ENCODE measurements around the gene NEDD4L.

The NEDD4L gene

DNA sequence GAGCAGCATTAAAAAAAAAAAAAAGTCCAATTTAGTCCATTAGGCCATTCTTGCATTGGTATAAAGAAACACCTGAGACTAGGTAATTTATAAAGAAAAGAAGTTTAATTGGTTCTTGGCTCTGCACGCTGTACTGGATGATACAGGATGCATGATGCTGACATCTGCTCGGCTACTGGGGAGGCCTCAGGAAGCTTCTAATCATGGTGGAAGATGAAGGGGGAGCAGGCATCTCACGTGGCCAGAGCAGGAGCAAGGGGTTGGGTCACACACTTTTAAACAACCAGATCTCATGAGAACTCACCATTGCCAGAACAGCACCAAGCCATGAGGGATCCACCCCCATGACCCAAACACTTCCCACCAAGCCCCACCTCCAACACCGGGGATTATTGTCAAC lies 100.1 kb downstream of the NEDD4L start:
- no peak overlapping the region for H2AFZ ChIP-seq (ENCODE audit: low read depth, low read length, severe bottlenecking)
- H3K4me2 ChIP-seq (ENCODE audit: low read depth, low read length, poor library complexity, severe bottlenecking), result no peak overlapping the region
- no peaks in the 10 kb centered on the region for H3K27me3 ChIP-seq (ENCODE audit: low read length)
- no peaks in the 10 kb centered on the region for H3K9me3 ChIP-seq (ENCODE audit: insufficient read depth, low read length)
- H3K79me2 ChIP-seq (ENCODE audit: insufficient read depth, low read length), result no peaks in the 10 kb centered on the region
- TF ChIP-seq, protein P1, sequence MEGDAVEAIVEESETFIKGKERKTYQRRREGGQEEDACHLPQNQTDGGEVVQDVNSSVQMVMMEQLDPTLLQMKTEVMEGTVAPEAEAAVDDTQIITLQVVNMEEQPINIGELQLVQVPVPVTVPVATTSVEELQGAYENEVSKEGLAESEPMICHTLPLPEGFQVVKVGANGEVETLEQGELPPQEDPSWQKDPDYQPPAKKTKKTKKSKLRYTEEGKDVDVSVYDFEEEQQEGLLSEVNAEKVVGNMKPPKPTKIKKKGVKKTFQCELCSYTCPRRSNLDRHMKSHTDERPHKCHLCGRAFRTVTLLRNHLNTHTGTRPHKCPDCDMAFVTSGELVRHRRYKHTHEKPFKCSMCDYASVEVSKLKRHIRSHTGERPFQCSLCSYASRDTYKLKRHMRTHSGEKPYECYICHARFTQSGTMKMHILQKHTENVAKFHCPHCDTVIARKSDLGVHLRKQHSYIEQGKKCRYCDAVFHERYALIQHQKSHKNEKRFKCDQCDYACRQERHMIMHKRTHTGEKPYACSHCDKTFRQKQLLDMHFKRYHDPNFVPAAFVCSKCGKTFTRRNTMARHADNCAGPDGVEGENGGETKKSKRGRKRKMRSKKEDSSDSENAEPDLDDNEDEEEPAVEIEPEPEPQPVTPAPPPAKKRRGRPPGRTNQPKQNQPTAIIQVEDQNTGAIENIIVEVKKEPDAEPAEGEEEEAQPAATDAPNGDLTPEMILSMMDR (IDR thresholded peaks at IDR 0.05; ENCODE audit: insufficient read depth, low read length, poor library complexity, severe bottlenecking), result no peak
- no peak for TF ChIP-seq EZH2phosphoT487 (conservative IDR thresholded peaks at IDR 0.05; ENCODE audit: low read length)
- no peak overlapping the region for H3K4me3 ChIP-seq (ENCODE audit: insufficient read depth, low read length, poor library complexity, severe bottlenecking)
- no peaks in the 10 kb centered on the region for H3F3A ChIP-seq (ENCODE audit: insufficient read depth)
- H3K9ac ChIP-seq (ENCODE audit: low read length), result no peak overlapping the region
- peaks cover 4% of the 10 kb centered on the region; the same call in 1 of the 2 replicates for H4K20me1 ChIP-seq (ENCODE audit: low read depth, low read length)
- no peak overlapping the region for H3K27ac ChIP-seq (ENCODE audit: low read depth, low read length)
- H3K36me3 ChIP-seq (ENCODE audit: low read length), result no peaks in the 10 kb centered on the region
- H3K9me2 ChIP-seq (replicated peaks; ENCODE audit: insufficient read depth, low read length), result no peaks in the 10 kb centered on the region

DNA sequence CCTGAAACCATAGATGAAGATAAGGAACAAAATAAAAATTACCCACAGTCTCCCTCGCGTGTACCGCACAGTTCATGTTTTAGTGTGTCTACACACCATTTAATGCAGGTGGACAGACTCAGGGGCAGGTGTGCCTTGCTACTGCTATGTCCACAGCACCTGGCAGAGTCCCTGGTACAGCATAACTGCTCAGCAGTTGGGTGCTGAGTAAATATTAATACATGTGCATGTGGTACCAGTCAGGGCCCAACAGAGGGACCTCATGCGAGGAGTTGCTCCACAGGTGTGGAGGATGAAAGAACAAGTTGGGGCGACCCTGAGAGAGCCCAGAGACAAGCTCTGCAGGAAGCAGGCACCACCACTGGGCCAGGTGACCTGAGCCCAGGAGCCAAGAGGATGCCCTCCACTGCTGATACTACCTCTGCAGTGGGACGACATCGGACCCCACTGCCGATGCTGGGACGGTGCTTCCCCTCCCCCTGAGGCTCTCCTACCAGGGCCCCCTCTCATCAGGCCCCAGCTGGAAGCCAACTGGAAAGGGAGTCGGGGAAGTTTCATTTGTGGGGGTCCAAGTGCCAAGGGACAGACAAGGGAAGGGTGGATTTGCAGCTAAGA lies 100.8 kb downstream of the NEDD4L start:
- Histone ChIP-seq H3K9me2 (replicated peaks; ENCODE audit: insufficient read depth, low read length) (no peaks in the 10 kb centered on the region), H3K79me2 (ENCODE audit: insufficient read depth, low read length) (no peaks in the 10 kb centered on the region), H3K27me3 (ENCODE audit: low read length) (no peaks in the 10 kb centered on the region), H3K27ac (ENCODE audit: low read depth, low read length) (no peak overlapping the region), H3K9ac (ENCODE audit: low read length) (no peak overlapping the region), H3K9me3 (ENCODE audit: insufficient read depth, low read length) (no peaks in the 10 kb centered on the region), H4K20me1 (ENCODE audit: low read depth, low read length) (peaks cover 1% of the 10 kb centered on the region; the same call in 1 of the 2 replicates), H3F3A (ENCODE audit: insufficient read depth) (no peaks in the 10 kb centered on the region), H2AFZ (ENCODE audit: low read depth, low read length, severe bottlenecking) (no peak overlapping the region), H3K36me3 (ENCODE audit: low read length) (no peaks in the 10 kb centered on the region), H3K4me3 (ENCODE audit: insufficient read depth, low read length, poor library complexity, severe bottlenecking) (no peak overlapping the region), H3K4me2 (ENCODE audit: low read depth, low read length, poor library complexity, severe bottlenecking) (no peak overlapping the region)
- TF ChIP-seq, protein P1 (IDR thresholded peaks at IDR 0.05; ENCODE audit: insufficient read depth, low read length, poor library complexity, severe bottlenecking), result no peak
- no peak for TF ChIP-seq EZH2phosphoT487 (conservative IDR thresholded peaks at IDR 0.05; ENCODE audit: low read length)

DNA sequence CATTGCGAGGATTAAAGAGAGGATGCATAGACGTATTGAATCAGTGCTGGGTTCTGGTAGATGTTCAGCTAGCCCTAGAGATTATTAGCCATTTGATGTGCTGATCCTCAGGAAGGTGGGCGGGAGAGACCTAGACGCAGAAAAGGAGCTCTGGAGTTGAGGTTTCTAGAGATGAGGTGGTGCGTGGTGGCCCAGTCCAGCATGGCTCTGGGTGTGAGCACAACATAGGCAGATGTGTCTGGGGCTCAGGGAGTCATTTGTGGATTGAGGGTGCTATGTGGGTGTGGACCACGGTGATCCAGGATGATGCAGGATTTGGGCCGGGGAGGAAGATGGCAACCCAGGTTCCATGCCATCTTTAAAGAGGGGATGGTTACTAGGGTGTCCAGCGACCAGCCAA lies 102.1 kb downstream of the NEDD4L start:
- no peaks in the 10 kb centered on the region for H4K20me1 ChIP-seq (ENCODE audit: low read depth, low read length)

More for the DNA sequence above, 102.1 kb downstream of the NEDD4L start:
- Histone ChIP-seq H3K9me2 (replicated peaks; ENCODE audit: insufficient read depth, low read length) (no peaks in the 10 kb centered on the region), H3K4me2 (ENCODE audit: low read depth, low read length, poor library complexity, severe bottlenecking) (no peak overlapping the region), H3K79me2 (ENCODE audit: insufficient read depth, low read length) (no peaks in the 10 kb centered on the region), H2AFZ (ENCODE audit: low read depth, low read length, severe bottlenecking) (no peak overlapping the region), H3K9me3 (ENCODE audit: insufficient read depth, low read length) (no peaks in the 10 kb centered on the region), H3F3A (ENCODE audit: insufficient read depth) (no peaks in the 10 kb centered on the region), H3K9ac (ENCODE audit: low read length) (no peak overlapping the region), H3K36me3 (ENCODE audit: low read length) (no peaks in the 10 kb centered on the region), H3K27ac (ENCODE audit: low read depth, low read length) (no peak overlapping the region), H3K27me3 (ENCODE audit: low read length) (no peaks in the 10 kb centered on the region), H3K4me3 (ENCODE audit: insufficient read depth, low read length, poor library complexity, severe bottlenecking) (no peak overlapping the region)
- TF ChIP-seq, protein P1 (IDR thresholded peaks at IDR 0.05; ENCODE audit: insufficient read depth, low read length, poor library complexity, severe bottlenecking), result no peak
- no peak for TF ChIP-seq EZH2phosphoT487 (conservative IDR thresholded peaks at IDR 0.05; ENCODE audit: low read length)
